Thyroid gland (tissue), 4 donors: ENCODE measurements around the gene VPS35. TPM values are rescaled to one million over a fixed set of nuclear protein-coding genes. Genes with fewer than 3 reads are reported as not detected.

Experiments
- DNase-seq, 2 donors: peaks; one replicate each; pipeline ENCODE4 v3.0.0-alpha.2; 2019
- H3K27ac ChIP-seq, 3 donors: fragments of 200-600 bp; sonication (generic); 1 replicate in 2 of 3; 2 replicates in 1 of 3; pipeline ENCODE4 v1.5.1; 2016 to 2019; ENCODE audit warnings: mild to moderate bottlenecking in 1 of 3, moderate library complexity in 1 of 3
- H3K27me3 ChIP-seq: fragments of 200-600 bp; sonication (generic); one replicate; pipeline ENCODE4 v1.5.1; 2019
- H3K36me3 ChIP-seq, 2 donors: fragments of 200-600 bp; sonication (generic); one replicate each; pipeline ENCODE4 v1.5.1; 2016 to 2019
- H3K4me1 ChIP-seq, 2 donors: fragments of 200-600 bp; sonication (generic); one replicate each; pipeline ENCODE4 v1.5.1; 2017 to 2019
- H3K4me3 ChIP-seq, 3 donors: fragments of 200-600 bp; sonication (generic); replicated peaks in 1 of 3; 1 replicate in 2 of 3; 2 replicates in 1 of 3; pipeline ENCODE4 v1.5.1; 2016; ENCODE audit warnings: mild to moderate bottlenecking in 1 of 3
- H3K9me3 ChIP-seq: fragments of 200-600 bp; sonication (generic); one replicate; pipeline ENCODE4 v1.5.1; 2017
- POLR2A ChIP-seq, 2 donors: fragments of 450-650 bp; IDR thresholded peaks; one replicate each; pipeline ENCODE4 v1.6.1; 2017; ENCODE audit warnings: antibody characterized with exemption in 2 of 2, mild to moderate bottlenecking in 2 of 2, moderate library complexity in 1 of 2
- WGBS, 2 donors: methylation state at CpG; one replicate each; pipeline ENCODE4 v1.1.5; 2017; 5-methylcytosine and 5-hydroxymethylcytosine counted together
- intact Hi-C: fragments of 100-400 bp; cut with DNase I; formaldehyde crosslinking; loops from one replicate; pipeline ENCODE4 v1.15.1; 2023
- total RNA-seq, 4 donors: library from RNA; depleted of rRNA; stranded (reverse); fragments of >200 nt; gene quantifications; one replicate each; pipeline ENCODE4 v1.2.3, GENCODE V29; 2016
- TF ChIP-seq, protein P1 (sequence below), 6 experiments: fragments of 200-600 bp in 3 of 6; fragments of 450-650 bp in 3 of 6; sonication (generic) in 3 of 6; IDR thresholded peaks; one replicate each; pipeline ENCODE4 v1.5.1; 2016 to 2019; ENCODE audit warnings: antibody characterized with exemption in 6 of 6, mild to moderate bottlenecking in 2 of 6, inconsistent platforms in 1 of 6, moderate library complexity in 1 of 6

The VPS35 gene
- total RNA-seq, 4 donors from 2014 or later = 52.8 to 71.6 (median 62.6) TPM

DNA sequence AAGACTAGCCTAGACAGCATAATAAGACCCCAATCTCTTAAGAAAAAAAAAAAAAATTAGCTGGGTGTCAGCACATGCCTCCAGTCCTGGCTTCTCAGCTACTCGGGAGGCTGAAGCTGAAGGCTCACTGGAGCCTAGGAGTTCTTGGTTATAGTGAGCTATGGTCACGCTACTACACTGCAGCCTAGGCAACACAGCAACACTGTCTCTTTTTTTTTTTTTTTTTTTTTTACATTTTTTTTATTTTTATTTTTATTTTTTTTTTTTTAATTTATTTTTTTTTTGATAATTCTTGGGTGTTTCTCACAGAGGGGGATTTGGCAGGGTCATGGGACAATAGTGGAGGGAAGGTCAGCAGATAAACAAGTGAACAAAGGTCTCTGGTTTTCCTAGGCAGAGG lies 4.6 kb upstream of the VPS35 start:
- WGBS, 2 donors = 97 to 98% methylated on average over 2 of the region's 2 CpGs
- H3K9me3 ChIP-seq = no peaks in the 10 kb centered on the region
- no peaks in the 10 kb centered on the region for H3K36me3 ChIP-seq
- no peak for DNase-seq
- H3K27ac ChIP-seq = no peak overlapping the region
- peaks cover 6 to 10% of the 10 kb centered on the region in 2 donors for H3K4me1 ChIP-seq
- no peaks in the 10 kb centered on the region for H3K27me3 ChIP-seq
- no peak overlapping the region for H3K4me3 ChIP-seq
- intact Hi-C loops = no loop called here
- TF ChIP-seq, protein P1, sequence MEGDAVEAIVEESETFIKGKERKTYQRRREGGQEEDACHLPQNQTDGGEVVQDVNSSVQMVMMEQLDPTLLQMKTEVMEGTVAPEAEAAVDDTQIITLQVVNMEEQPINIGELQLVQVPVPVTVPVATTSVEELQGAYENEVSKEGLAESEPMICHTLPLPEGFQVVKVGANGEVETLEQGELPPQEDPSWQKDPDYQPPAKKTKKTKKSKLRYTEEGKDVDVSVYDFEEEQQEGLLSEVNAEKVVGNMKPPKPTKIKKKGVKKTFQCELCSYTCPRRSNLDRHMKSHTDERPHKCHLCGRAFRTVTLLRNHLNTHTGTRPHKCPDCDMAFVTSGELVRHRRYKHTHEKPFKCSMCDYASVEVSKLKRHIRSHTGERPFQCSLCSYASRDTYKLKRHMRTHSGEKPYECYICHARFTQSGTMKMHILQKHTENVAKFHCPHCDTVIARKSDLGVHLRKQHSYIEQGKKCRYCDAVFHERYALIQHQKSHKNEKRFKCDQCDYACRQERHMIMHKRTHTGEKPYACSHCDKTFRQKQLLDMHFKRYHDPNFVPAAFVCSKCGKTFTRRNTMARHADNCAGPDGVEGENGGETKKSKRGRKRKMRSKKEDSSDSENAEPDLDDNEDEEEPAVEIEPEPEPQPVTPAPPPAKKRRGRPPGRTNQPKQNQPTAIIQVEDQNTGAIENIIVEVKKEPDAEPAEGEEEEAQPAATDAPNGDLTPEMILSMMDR (IDR thresholded peaks at IDR 0.05) = no peak
- TF ChIP-seq POLR2A (IDR thresholded peaks at IDR 0.05) = no peak

DNA sequence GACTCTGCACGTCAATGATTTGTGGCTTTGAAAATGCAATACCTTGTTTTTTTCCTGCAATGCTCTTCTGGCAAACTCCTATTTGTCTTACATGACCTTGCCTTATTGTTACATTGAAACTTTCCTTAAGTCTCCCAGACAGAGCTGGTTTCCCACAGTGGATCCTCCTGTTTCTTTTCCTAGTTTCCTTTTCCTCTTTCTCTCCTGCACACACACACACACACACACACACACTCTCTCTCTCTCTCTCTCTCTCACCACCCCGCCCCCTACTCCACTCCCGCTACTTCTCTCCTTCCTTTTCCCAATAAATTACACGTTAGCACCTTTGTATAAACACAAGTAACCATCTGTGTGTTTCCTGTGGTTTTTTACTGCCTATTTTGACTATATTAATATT lies 2.7 kb upstream of the VPS35 start:
- Histone ChIP-seq H3K9me3 (no peaks in the 10 kb centered on the region), H3K27me3 (no peaks in the 10 kb centered on the region), H3K36me3 (no peaks in the 10 kb centered on the region), H3K4me1 (peaks cover 20 to 22% of the 10 kb centered on the region in 2 donors), H3K27ac (no peak overlapping the region), H3K4me3 (no peak overlapping the region)
- TF ChIP-seq, protein P1 (IDR thresholded peaks at IDR 0.05) = no peak
- no peak for TF ChIP-seq POLR2A (IDR thresholded peaks at IDR 0.05)
- DNase-seq = no peak
- intact Hi-C loops = no loop called here
- WGBS, 2 donors = 80 to 83% methylated on average over 4 of the region's 4 CpGs

DNA sequence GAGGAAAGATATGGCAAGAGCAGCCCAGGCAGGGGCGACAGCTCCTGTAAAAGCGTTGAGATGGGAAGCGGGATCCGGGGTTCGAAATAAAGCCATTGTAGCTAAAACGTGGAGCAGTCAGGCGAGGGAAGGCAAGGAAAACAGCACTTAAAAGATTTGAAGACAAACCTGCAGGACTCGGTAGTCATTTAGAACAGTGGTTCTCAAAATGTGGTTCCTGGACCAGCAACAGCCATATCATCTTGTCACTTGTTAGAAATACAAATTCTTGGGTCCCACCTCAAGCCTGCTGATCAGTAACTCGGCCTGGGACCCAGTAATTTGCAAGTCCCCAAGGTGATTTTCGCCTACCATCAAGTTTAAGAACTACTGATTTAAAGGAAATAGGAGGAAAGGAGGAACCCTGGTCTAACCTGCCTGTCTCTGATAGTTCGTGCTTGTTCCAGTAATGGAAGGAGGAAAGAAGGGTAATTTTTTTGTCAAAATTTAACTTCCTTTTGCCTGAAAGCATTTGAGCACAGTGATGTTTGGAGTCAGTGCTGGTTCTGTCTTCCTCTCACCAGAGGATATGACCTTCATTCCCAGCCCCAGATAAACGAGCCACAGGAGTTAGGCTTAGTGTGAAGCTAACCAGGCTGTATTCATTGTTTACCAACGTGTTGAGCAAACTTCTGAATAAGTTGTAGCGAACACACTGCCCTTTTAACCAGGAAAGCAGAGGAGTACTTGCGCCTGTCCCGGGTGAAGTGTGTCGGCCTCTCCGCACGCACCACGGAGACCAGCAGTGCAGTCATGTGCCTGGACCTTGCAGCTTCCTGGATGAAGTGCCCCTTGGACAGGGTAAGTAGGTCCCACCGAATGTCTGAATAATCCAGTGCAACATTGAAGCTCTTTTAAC lies 1.6 kb upstream of the VPS35 start:
- Histone ChIP-seq H3K9me3 (no peaks in the 10 kb centered on the region), H3K27ac (no peak overlapping the region), H3K4me3 (peak overlapping the region in 1 of 3 donors; percentile 89), H3K4me1 (peaks cover 20 to 23% of the 10 kb centered on the region in 2 donors), H3K27me3 (no peaks in the 10 kb centered on the region), H3K36me3 (no peaks in the 10 kb centered on the region)
- DNase-seq = no peak
- intact Hi-C loops = no loop called here
- TF ChIP-seq POLR2A (IDR thresholded peaks at IDR 0.05) = no peak
- TF ChIP-seq, protein P1 (IDR thresholded peaks at IDR 0.05) = no peak
- WGBS, 2 donors = 16 to 19% methylated on average over 21 of the region's 21 CpGs

DNA sequence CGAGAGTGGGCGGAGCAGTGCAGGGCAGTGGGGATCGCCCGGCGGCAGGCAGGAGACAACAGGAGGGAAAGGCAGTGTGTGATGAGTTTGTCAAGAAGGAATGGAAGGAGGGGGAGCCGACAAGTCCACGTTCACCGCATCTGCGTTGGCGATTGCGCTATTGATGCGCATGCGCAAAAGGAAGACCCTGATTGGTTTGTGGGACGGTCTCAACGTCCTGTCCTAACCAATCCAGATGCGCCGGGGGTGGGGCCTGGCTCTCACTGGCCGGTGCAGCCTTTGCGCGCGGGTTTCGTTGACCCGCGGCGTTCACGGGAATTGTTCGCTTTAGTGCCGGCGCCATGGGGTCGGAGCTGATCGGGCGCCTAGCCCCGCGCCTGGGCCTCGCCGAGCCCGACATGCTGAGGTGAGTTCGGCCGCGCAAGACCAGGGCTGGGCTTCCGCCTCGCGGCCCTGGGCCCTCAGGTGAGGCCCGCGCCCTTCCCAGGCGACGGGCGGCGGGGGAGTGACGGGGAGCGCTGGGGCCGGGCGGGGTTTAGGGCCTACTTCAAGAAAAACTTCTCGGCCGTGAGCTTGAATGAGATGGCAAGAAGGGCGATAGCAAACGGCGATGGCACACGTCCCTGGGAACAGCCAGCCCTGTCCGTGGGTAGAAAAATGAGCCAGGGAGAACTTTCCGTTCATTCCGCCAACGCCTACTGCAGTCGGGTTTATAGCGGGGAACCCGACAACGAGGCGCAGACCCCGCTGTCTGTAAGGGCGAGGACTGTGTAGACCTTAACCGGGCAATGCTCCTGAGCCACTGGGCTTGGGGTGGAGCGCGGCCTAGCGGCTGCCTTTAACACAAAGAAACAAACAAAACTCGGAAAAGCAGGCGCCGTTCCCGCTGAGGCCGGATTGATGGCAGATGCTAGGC lies 645 bp upstream of the VPS35 start, which contains the start of gene ORC6:
ORC6 (plus strand) TSS at position 295 of the 916 bp plus-strand sequence; CDS start at position 342, 47 bp downstream.
- Histone ChIP-seq H3K27me3 (no peaks in the 10 kb centered on the region), H3K4me3 (peak within 1 kb of the TSS; percentile 56 to 94 (median 89)), H3K9me3 (no peaks in the 10 kb centered on the region), H3K4me1 (peaks cover 20 to 23% of the 10 kb centered on the region in 2 donors), H3K27ac (peak within 1 kb of the TSS; percentile 82 to 95 (median 89)), H3K36me3 (no peaks in the 10 kb centered on the region)
- TF ChIP-seq, protein P1 (IDR thresholded peaks at IDR 0.05) = peak in 1 of 6 experiments; percentile 16
- TF ChIP-seq POLR2A (IDR thresholded peaks at IDR 0.05) = no peak
- 1% methylated on average over 27 to 52 of the region's 79 CpGs for WGBS, 2 donors
- DNase-seq = peak; percentile 99
- intact Hi-C loops = no loop called here
